Fibroblast of lung (primary cell): ENCODE results near the gene FAM110D.

Source experiments
- CTCF ChIP-seq, 2 donors: IDR thresholded peaks in 1 of 2; conservative IDR thresholded peaks in 1 of 2; 1 replicate in 1 of 2; 2 replicates in 1 of 2; pipeline ENCODE4 v1.5.1; 2011 to 2012; ENCODE audit warnings: low read length in 2 of 2, control low read depth in 1 of 2, inconsistent platforms in 1 of 2, low read depth in 1 of 2, mild to moderate bottlenecking in 1 of 2
- EZH2 ChIP-seq: IDR thresholded peaks from 2 replicates; pipeline ENCODE4 v1.5.1; 2012; ENCODE audit warnings: low read length, control low read depth, mild to moderate bottlenecking; ENCODE audit errors: missing control alignments

GRCh38 chr1:26161415-26162219 lies 2.7 kb downstream of the FAM110D start:
- TF ChIP-seq CTCF (conservative IDR thresholded peaks at IDR 0.05 in 1 of 2, IDR thresholded peaks at IDR 0.05 in 1 of 2; ENCODE audit: low read depth in 1 of 2, low read length in 2 of 2) (no peak), EZH2 (no peak)
